Gastroesophageal sphincter (tissue), 3 donors: ENCODE measurements around the gene COX7B.

ENCODE experiments used
- EP300 ChIP-seq: sonication (generic); formaldehyde crosslinking; IDR thresholded peaks from one replicate; pipeline ENCODE4 v1.6.1; 2017; ENCODE audit warnings: antibody characterized with exemption, mild to moderate bottlenecking
- TF ChIP-seq, protein P1 (sequence below), 4 experiments: fragments of 200-600 bp in 2 of 4; fragments of 450-650 bp in 2 of 4; sonication (generic) in 1 of 4; IDR thresholded peaks; one replicate each; pipeline ENCODE4 v1.5.1; 2017 to 2019; ENCODE audit warnings: antibody characterized with exemption in 4 of 4, mild to moderate bottlenecking in 2 of 4, moderate library complexity in 2 of 4

DNA sequence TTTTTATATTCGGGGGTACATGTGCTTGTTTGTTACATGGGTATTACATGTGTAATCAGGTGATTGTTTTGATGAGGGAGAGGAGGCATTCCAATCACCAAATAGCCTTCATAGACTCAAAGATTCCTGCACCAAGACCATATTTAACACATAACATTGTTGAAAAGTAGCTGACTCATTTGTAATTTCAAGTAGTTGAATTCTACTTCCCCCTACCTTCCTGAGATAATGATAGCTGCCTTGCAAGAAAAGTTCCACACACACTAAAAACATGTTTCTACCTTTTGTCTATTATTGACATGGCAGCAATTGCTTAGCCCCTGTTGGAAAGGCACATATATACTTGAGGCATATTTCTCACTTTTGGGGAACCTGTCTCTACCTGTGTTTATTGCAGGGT is 54.0 kb downstream of the COX7B start:
- TF ChIP-seq, protein P1, sequence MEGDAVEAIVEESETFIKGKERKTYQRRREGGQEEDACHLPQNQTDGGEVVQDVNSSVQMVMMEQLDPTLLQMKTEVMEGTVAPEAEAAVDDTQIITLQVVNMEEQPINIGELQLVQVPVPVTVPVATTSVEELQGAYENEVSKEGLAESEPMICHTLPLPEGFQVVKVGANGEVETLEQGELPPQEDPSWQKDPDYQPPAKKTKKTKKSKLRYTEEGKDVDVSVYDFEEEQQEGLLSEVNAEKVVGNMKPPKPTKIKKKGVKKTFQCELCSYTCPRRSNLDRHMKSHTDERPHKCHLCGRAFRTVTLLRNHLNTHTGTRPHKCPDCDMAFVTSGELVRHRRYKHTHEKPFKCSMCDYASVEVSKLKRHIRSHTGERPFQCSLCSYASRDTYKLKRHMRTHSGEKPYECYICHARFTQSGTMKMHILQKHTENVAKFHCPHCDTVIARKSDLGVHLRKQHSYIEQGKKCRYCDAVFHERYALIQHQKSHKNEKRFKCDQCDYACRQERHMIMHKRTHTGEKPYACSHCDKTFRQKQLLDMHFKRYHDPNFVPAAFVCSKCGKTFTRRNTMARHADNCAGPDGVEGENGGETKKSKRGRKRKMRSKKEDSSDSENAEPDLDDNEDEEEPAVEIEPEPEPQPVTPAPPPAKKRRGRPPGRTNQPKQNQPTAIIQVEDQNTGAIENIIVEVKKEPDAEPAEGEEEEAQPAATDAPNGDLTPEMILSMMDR (IDR thresholded peaks at IDR 0.05), result no peak
- no peak for TF ChIP-seq EP300
